Measurements from ENCODE around the gene SBNO2.

DNA sequence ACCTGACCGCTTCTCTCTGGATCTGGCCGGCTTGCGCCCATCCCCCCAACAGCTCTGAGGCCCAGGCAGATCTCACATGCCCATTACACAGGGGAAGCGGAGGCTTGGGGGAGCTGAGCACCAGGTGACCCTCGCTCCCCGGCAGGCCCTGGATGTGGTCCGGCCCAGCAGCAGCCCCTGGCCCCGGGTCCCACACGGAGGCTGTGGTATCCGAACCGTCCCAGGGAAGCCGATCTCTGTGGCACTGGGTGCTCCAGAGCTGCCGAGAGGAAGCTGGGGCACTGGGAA is 27.7 kb downstream of the SBNO2 start:
- TF ChIP-seq, protein P1, sequence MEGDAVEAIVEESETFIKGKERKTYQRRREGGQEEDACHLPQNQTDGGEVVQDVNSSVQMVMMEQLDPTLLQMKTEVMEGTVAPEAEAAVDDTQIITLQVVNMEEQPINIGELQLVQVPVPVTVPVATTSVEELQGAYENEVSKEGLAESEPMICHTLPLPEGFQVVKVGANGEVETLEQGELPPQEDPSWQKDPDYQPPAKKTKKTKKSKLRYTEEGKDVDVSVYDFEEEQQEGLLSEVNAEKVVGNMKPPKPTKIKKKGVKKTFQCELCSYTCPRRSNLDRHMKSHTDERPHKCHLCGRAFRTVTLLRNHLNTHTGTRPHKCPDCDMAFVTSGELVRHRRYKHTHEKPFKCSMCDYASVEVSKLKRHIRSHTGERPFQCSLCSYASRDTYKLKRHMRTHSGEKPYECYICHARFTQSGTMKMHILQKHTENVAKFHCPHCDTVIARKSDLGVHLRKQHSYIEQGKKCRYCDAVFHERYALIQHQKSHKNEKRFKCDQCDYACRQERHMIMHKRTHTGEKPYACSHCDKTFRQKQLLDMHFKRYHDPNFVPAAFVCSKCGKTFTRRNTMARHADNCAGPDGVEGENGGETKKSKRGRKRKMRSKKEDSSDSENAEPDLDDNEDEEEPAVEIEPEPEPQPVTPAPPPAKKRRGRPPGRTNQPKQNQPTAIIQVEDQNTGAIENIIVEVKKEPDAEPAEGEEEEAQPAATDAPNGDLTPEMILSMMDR (IDR thresholded peaks at IDR 0.05 in 8 of 11, conservative IDR thresholded peaks at IDR 0.05 in 3 of 11) = no peak
- TF ChIP-seq POLR2AphosphoS5 (IDR thresholded peaks at IDR 0.05) = no peak

Measured in spleen (tissue), 7 donors.